Measurements from ENCODE around the gene TMEM167B.
A peak's percentile ranks its signal among the peaks of the same experiment; 100 is the strongest.

Gene TMEM167B

DNA sequence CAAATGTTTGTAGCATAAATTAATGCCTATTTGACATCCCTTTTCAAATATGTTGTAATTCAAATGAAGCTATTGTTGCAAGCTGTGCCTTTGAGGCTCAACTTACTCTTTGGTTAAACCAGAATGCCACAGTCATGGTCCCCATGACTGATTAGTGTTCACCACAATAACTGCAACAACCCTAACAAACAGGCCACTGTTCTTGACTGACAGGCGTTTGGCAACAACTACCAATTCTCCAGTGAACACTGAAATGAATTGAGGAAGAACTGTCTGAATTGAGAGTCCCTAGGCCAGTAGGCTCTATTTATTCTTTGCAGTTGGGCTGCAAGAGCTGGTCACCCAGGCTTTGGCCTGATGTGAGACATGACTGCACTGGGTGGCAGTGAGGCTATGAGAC lies 6.6 kb upstream of the TMEM167B start:
- DNase-seq, result no peak

DNA sequence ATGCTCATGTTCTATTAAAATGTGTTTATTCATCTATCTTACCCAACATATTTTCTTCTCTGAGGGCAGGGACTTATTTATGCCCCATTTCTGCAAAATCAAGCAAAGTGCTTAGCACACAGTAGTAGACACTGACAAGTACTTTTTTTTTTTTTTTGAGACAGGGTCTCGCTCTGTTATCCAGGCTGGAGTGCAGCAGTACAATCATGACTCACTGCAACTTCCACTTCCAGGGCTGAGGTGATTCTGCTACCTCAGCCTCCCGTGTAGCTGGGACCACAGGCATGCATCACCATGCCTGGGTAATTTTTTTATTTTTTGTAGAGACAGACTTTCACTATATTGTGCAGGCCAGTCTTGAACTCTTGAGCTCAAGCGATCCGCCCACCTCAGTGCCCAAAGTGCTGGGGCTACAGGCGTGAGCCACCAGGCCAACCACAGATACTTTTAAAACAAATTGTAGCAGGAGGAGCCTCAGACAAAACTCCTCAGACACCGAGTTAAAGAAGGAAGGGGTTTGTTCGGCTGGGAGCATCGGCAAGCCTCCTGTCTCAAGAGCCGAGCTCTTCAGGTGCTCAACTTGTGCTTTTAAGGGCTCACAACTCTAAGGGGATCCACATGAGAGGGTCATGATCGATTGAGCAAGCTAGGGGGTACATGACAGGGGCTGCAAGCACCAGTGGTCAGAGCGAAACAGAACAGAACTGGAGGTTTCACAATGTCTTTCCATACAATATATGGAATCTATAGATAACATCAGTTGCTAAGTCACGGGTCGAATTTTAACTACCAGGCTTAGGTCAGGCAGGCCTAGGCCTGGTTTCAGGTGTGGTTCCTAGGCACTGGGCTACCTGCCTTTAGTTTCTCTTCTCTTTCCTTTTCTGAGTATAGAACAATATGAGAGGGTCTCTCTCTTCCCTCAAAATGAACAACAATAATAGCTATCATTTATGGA lies 5.7 kb upstream of the TMEM167B start:
- no peak for DNase-seq

DNA sequence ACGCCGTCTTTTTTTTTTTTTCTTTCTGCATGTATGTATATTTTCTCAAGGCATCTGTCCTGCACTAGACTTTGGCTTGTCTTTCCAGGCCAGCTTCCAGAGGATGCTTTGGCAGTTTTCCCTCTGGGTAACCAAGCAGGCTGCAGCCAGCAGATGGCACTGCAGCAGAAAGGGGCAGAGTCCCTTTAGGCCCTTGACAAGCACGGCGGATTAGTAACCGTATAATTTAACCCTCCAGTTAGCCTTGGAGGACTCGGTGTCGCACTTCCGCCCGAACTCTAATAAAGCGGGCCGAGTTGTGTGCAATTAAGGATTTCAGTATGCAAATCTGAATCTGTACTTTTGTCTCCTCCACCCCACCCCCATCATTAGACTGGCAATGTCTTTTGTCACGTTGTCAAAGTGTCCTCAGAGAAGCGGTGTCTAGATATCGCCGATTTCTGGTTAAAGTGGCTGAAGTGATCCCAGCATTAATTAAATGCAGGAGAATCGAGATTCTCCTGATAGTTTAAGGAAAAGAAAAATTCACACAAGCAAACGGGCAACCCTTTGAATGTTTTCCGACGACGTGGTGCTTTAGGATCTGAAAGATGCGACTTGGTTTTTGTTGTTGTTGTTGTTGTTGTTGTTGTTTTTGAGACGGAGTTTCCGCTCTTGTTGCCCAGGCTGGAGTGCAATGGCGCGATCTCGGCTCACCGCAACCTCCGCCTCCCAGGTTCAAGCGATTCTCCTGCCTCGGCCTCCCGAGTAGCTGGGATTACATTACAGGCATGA lies 1.1 kb upstream of the TMEM167B start:
- peak; percentile 28 for DNase-seq

DNA sequence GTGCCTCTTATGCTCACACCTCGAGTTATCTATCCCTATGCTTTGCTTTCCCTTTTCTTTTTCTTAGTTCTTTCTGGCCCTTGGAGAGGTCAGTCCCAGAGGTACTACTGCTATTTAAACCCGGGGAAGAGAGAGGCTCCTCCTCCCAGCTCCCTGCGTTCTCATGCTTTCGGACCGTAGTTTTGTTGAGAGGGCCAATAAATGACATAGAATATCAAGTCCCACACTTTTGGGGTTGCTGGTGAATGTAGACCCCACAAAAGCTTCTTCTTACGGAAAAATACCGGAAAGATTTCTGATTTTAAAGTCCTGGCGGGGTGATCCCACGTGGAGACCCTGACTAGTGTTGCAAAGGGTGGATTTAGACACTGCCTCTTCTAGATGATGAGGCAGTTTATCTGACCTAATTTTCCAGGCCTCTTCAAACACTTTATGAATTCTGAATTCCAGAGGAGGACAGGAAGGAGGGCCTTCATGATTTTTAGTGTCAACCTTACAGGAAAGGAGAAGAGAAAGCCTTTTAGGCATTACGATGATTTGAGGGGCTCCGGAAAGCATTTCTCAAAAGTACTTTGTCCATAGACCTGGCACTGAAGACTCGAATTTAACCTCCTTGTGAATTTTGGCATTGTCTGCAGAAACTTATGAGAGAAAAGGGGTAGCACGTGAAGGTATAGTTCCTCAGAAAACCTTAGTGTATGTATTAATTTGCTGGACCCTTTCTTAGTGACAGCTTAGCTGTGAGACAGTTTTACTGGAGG lies 694 bp downstream of the TMEM167B start:
- no peak for DNase-seq

DNA sequence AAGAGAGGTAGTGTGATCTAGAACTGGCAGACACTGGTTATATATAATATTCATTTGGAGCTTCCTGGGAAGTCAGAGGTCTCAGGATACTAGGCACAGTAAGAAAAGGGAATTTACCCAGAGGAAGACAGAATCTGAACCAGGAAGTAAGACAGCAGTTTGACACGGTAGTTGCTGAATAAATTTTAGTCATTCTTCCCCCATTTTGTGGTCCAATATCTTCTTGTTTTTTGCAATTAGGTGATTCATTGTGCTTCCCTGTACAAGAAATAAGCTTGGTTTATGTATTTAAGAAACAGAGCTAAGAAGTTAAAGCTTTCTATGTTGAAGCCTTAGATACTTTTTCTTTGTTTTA lies 1.3 kb downstream of the TMEM167B start:
- no peak for DNase-seq

DNA sequence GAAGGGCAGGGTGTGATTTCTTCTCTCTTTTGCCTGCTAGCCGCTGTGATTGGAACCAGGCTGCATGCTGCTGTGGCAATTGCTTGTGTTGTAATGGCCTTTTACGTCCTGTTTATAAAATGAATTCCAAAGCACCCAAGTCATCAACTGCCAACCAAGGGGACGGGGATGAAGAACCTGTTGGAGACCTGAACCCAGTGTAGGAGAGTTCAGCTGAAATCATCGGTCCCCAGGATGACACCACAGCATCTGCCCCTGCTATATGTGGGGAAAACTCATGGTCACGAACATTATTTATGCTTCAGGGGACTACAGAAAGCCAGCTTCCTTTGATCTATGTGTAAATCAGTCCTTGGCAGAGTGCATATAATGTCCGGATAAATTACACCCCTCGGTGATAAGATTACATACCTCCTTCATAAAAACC lies 3.8 kb downstream of the TMEM167B start:
- no peak for DNase-seq

DNA sequence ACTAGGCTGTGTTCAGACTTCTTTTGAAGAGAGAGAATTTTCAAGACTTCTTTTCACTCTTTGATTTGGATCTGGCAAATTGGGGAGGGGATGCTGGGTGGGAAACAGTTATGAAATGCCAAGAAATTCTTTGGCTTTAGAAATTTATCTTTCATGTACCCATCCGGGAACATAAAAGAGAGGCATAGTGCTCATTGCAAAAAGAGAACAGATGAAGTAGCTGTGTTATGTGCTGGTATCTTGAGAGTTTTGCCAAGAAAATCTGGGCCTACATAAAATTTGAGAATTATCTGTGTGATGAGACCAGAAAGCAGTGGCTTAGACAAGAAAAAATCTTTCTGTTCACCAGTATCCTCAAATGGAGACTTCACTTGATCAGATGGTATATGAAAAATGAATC lies 4.3 kb downstream of the TMEM167B start:
- DNase-seq, result no peak

DNA sequence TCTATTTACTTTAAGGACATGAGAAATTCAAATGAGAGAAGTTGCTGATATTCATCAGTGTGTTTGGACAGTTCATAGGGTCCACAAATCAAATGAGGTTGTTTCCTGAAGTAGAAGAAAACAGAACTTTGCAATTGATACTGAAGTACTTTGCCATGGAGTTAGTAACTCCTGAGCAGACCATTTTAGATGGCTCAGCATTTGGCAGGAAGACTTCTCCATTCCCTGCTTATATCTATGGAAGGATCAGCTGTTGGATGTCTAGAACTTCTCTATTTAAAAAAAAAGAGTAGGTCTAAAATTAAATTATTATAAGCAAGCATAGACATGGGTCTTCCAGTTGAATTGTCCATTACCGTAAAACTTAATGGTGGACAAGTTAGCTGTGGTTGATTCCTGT lies 5.1 kb downstream of the TMEM167B start:
- no peak for DNase-seq

DNA sequence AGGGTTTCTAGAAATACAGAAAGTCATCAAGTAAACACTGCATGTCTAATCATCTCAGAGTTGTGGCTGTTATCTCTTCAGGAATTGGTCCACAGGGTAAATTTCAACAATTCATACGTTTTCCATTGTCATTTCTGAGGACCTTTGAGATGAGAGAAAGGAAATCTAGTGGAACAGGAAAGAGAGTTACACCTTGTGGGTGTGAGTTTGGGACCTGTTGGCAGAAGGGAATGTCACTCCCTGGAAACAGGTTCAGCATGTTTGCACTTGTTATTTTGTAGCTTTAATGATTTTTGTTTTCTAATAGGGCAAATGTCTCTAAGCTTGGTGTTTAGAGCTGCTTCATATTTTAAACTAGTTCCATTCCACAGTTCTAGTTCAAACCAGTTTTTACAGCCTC lies 5.6 kb downstream of the TMEM167B start:
- DNase-seq, result no peak

DNA sequence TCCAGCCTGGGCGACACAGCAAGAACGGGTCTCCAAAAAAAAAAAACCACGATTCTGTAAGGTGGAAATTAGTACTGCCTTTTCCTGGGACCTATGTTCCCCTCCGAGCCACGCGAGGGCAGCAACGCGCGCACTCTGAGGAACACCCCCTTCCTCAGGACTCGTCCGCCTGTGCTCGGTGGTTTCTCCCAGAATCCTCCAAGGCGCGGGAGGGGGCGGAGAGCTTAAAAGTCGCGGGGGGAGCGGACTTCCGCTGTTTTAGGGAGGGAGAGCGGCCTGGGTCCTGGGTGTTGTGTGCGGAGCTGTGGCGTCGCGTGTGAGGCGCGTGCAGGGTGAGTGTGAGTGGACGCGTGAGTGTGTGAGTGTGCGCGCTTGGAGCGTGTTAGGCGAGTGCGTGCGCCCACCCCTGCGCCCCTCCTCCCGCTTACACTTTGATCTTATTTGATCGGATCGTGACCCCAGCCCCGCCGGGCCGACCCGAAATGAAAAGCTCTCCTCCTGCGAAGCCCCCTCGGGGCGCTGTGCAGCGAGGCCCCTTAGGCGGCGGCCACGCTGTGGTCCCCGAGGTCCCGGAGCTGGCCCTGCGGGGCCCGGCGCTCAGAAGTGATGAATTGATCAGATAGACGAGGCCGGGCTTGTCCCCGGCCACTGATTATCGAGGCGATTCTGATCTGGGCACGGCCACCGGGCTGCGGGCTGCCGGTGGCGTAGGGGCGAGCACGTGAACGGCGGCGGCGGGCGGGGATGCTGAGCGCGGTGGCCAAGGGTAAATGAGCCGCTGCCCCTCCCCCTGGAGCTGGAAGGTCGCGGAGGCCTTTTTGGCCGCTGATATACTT lies 9.6 kb downstream of the TMEM167B start:
- peak; percentile 97 for DNase-seq

DNA sequence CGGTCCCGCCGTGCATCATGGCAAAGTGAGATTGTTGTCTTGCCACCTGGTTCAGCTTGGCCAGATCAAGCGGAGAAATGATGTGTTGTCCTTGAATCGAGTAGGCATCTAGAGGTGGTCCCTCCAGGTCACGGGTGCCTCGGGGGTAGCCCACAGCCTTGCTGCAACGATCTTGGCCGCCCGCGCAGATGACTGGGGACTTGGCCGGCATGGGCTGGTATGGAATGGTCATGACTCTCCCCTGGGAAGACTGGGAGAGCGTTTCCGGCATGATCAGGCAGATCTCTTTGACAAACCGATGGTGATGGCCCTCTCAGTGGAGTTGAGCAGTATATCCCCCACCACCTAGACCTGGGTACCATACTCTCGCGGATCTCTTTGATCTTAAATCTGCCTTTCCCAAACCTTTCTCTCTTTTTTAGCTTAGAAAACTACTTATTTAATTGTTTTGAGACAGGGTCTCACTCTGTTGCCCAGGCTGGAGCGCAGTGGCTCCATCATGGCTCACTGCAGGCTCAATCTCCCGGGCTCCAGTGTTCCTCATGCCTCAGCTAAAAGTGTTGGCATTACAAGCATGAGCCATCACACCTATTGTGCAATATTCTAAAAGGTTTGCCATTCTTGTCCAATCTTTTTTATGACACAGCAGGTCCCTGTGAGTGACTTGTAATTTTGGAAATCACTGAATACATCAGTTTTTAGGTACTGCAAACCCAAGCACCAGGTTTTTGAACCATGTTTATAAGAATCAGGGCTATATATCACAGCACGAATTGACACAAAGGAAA lies 14.0 kb downstream of the TMEM167B start:
- DNase-seq, result no peak

DNA sequence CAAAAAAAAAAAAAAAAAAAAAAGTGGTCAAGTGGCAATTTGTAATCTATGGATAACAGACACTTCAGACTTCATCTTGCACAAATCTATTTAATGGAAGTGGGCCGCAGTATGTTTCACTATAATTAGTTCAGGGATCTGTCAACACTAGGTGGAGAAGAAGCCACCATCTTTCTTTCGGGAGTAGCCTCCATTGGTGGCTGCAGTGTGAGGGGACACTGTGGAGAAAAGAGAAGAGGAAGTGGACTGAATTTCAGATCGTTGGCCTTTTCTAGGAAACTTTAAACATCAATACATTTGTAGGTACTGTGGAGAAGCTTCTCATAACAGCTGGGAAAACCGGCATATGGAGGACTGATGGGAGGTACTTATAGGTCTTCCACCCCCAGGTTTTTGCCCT lies 15.3 kb downstream of the TMEM167B start:
- no peak for DNase-seq

DNA sequence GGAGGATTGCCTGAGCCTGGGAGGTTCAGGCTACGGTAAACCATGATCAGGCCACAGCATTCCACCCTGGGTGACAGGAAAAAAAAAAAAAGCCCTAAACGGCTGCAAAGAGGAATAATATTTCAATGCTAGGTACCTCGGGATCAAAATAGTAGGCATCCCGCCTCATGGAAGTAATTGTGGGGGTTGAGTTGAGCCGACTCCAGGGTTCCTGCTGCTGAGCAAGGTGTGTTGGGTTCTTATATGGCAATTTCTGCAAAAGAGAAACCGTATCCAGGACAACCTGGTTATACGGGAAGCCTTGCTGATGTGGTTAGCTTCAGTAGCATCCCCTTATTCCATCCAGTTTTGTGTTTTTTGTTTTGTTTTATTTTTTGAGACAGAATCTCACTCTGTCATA lies 17.2 kb downstream of the TMEM167B start:
- no peak for DNase-seq

DNA sequence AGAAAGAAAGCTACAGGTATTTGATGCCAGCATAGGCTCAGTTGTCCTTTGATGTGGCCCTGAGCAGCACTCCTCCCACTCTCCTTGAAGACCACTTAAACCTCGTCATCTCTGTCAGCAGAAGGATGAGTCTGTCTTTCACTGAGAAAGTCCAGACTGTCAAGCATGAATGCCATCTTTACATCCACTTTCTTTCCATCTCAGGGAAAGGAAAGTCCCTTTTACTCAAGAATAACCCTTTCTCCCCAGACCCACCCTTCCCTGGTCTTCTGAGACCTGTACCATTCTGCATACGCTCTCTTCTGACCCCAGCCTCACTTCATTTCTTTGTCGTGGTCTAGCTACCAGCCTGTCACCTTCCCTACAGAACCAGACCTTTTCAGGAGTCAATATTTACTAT lies 19.3 kb downstream of the TMEM167B start:
- DNase-seq, result no peak

DNA sequence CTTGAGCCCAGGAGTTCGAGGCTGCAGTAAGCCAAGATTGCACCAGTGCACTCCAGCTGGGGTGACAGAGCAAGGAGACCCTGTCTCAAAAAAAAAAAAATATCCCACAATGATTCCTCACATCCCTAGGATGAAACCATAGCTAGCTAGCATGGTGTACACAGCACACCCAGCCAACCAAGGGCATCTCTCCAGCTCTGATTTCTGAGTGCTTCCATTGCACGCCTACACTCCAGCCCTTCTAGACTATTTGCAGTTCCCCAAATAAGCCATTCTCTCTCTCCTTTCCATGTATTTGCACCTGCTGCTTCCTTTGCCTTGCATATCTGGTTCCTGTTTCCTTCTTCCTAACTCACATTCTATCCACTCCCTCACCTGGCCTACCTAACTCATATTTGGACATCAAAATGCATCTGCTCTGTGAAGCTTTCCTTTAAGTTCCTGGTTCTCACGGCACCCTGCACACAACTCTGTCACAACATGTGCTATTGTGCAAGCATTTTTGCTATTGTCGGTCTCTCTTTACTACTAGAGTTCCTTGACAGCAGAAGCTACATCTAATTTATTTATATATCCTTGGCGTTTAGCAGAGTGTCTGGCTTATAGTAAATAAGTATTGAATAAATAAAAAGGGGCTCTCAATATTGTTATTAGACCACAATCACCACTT lies 21.0 kb downstream of the TMEM167B start:
- DNase-seq, result no peak

DNA sequence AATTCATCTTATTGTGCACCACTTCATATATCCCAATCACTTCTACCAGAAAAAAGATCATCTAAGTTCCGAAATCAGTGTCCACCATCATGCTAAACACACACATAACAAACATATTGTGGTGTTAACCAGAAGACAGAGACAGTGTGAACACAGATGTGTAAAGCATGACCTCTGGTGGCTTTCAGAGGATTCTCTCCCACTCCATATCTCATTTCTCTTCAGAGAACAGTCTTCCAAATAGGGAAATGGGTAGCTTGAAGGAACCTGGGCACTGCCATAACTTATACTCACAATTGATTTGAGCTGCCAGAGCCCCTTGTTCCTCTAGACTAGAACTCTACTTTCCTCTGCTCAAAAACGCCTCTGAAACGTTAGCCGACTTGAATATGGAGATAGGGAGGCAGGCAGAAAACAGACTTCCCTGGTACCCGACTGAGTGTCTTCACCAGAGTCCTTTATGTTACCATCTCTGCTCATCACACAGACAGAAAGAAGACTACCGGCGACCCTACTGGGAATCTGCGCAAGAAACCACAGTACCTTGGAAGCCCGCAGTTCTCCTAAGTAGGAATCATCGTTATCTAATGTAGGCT lies 21.6 kb downstream of the TMEM167B start:
- DNase-seq, result no peak

DNA sequence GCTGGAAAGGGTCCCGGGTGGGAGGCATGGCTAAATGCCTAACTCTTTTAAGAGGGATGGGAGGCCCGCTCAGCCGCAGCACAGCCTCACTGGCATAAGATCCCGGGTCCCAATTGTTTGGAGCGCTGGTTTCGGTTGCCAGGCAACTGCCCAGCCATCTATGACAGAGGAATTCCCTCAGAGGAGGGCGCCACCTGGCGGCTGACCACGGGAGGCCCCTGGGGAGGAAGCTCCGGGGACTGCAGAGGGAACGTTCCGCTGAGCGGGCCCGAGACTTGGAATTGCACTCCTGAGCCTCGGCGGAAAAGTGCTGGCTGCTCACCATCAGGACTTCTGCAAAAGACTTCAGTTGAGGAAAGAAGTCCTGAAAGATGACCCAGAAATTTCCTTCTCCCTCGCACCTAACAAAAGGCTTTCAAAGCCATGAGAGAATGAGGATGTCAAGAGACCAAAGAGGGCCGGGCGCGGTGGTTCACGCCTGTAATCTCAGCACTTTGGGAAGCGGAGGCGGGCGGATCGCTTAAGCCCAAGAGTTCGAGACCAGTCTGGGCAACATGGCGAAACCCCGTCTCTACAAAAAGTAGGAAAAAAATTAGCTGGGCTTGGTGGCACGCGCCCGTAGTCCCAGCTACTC lies 22.2 kb downstream of the TMEM167B start:
- peak; percentile 94 for DNase-seq

DNA sequence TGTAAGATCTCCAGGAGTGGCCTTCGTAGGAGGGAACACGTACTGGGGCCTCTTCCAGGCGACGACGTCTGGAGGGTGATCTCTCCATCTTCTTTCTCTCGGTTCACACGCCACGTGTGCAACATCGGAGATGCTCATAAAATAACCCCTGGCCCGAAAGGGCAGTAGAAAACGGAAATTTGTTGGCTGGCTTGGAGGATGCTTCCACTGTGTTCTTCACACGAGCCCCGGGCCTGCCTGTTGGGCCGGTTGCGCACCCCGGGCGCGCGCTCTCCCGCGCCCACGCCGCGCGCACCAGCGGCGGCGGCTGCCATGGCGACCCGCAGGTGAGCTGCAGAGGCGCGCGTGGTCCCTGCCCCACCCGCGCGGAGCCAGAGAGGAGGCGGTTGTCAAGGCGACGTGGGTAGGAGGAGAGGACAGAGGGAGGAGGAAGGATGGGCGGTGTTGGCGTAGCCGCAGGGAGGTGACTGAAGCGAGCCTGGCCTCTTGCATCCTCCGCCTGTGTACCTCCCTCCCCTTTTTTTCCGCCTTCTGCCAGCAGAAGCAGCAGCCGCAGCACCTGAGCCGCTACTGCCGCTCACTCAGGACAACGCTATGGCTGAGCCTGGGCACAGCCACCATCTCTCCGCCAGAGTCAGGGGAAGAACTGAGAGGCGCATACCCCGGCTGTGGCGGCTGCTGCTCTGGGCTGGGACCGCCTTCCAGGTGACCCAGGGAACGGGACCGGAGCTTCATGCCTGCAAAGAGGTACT lies 23.2 kb downstream of the TMEM167B start, which contains the start of gene ELAPOR1:
Gene ELAPOR1 (plus strand): TSS at position 526 of the 752 bp plus-strand sequence. CDS start 69 bp downstream, at position 595.
- peak; percentile 93 for DNase-seq

DNA sequence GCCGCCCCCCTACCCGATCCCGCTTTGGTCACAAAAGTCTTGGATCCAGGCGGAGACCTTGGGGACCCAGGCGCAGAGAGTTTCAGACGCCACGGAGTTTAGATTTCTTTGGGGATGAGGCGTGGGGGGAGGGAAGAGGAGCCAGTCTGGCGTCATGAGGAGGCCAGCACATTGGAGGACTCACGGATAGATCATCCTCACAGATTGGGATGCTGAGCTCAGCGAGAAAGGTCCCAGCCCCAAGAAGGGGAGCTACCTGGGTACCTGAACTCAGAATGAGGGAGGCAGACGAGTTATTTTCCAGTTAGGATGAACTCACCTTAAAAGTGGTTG lies 23.7 kb downstream of the TMEM167B start:
- no peak for DNase-seq
